A673 (cell line): ENCODE measurements around the gene NRSN1.

Source experiments
- CTCF ChIP-seq: fragments of 300-800, 200-600 bp; sonication (generic); conservative IDR thresholded peaks from 2 replicates; pipeline ENCODE4 v1.5.1; 2017; ENCODE audit warnings: low read depth, mild to moderate bottlenecking, antibody characterized with exemption, low read length, moderate library complexity, mixed read lengths
- EZH2 ChIP-seq: fragments of 200-600 bp; sonication (generic); IDR thresholded peaks from 2 replicates; pipeline ENCODE4 v1.6.1; 2017; ENCODE audit warnings: borderline replicate concordance, low read depth, mild to moderate bottlenecking, mixed read lengths, antibody characterized with exemption, low read length; ENCODE audit not compliant: poor library complexity, severe bottlenecking

GRCh38 chr6:24125980-24126379 lies at the start of gene NRSN1:
- no peak for TF ChIP-seq CTCF
- TF ChIP-seq EZH2: no peak
